Upper lobe of right lung (tissue), 1 donor: ENCODE results near the gene CAMSAP2. TPM values are rescaled to one million over a fixed set of nuclear protein-coding genes. Genes with fewer than 3 reads are reported as not detected.
"Not testable (repeated sequence)": the region's sequence is repeated elsewhere in the genome, so short reads cannot be mapped to it uniquely, and the experiment has no call there.

Experiments used
- ATAC-seq: fragments of 200-7000 bp; cut with Tn5 transposase; one replicate; pipeline ENCODE4 v1.9.1; 2020; ENCODE audit warnings: mild to moderate bottlenecking, moderate library complexity
- DNase-seq: peaks from one replicate; pipeline ENCODE4 v3.0.0-alpha.2; 2020
- H3K27ac ChIP-seq: fragments of 200-600 bp; one replicate; pipeline ENCODE4 v1.8.0; 2022
- H3K27me3 ChIP-seq: fragments of 200-600 bp; one replicate; pipeline ENCODE4 v1.8.0; 2022; ENCODE audit warnings: mild to moderate bottlenecking
- H3K36me3 ChIP-seq: fragments of 200-600 bp; one replicate; pipeline ENCODE4 v1.8.0; 2022
- H3K4me1 ChIP-seq: fragments of 200-600 bp; one replicate; pipeline ENCODE4 v1.8.0; 2022
- H3K4me3 ChIP-seq: fragments of 200-600 bp; one replicate; pipeline ENCODE4 v1.8.0; 2022; ENCODE audit warnings: mild to moderate bottlenecking
- H3K9me3 ChIP-seq: fragments of 200-600 bp; one replicate; pipeline ENCODE4 v1.8.0; 2022
- CTCF ChIP-seq: fragments of 200-600 bp; IDR thresholded peaks from one replicate; pipeline ENCODE4 v1.8.0; 2022; ENCODE audit warnings: antibody characterized with exemption
- intact Hi-C: fragments of 100-400 bp; cut with DNase I; formaldehyde crosslinking; loops from one replicate; pipeline ENCODE4 v1.11.0; 2022
- total RNA-seq: library from RNA; stranded (reverse); fragmentation: NEBNext Ultra II Directional; extraction: Animal tissue kit (Norgen Biotek cat#: 25700); gene quantifications from one replicate; pipeline ENCODE4 v1.2.1, GENCODE V29; 2021
- donor health status: DM: no; HTN: yes; CAD: no; lungs with severe emphysema.

CAMSAP2 gene
- total RNA-seq, 1 donor from 2014 or later = 34.8 TPM

- H3K36me3 ChIP-seq = no peaks in the 10 kb centered on the region
- H3K9me3 ChIP-seq = no peaks in the 10 kb centered on the region
- no peaks in the 10 kb centered on the region for H3K27me3 ChIP-seq
- ATAC-seq = no peak
- no peak overlapping the region for H3K4me3 ChIP-seq
- intact Hi-C loops = loop anchor here (10.0 kb wide), 1 partner anchor 177 kb away; the partner anchor contains the start of gene KIF14
- no peak overlapping the region for H3K27ac ChIP-seq
- no peak for TF ChIP-seq CTCF
- no peak for DNase-seq
- H3K4me1 ChIP-seq = no peaks in the 10 kb centered on the region
These were observed 63.3 kb downstream of the CAMSAP2 start for GRCh38 chr1:200802042-200802441.

- intact Hi-C loops = loop anchor here (10.0 kb wide), 1 partner anchor 178 kb away; the partner anchor contains the start of gene KIF14
- ATAC-seq (peak; percentile 98), DNase-seq (peak; percentile 70)
- Histone ChIP-seq H3K27me3 (no peaks in the 10 kb centered on the region), H3K36me3 (no peaks in the 10 kb centered on the region), H3K9me3 (no peaks in the 10 kb centered on the region), H3K27ac (no peak overlapping the region), H3K4me3 (no peak overlapping the region), H3K4me1 (no peaks in the 10 kb centered on the region)
- TF ChIP-seq CTCF = peak; percentile 92
These were observed 64.3 kb downstream of the CAMSAP2 start for GRCh38 chr1:200802865-200803512.

- intact Hi-C loops = loop anchor here (10.0 kb wide), 1 partner anchor 181 kb away; the partner anchor contains the start of gene KIF14
- H3K36me3 ChIP-seq = peaks cover 19% of the 10 kb centered on the region
- TF ChIP-seq CTCF = no peak
- no peaks in the 10 kb centered on the region for H3K9me3 ChIP-seq
- no peak overlapping the region for H3K4me3 ChIP-seq
- ATAC-seq (no peak), DNase-seq (no peak)
- H3K27ac ChIP-seq = no peak overlapping the region
- H3K27me3 ChIP-seq = no peaks in the 10 kb centered on the region
- H3K4me1 ChIP-seq = no peaks in the 10 kb centered on the region
These were observed 67.0 kb downstream of the CAMSAP2 start for GRCh38 chr1:200805719-200806118.

- intact Hi-C loops = loop anchor here (10.0 kb wide), 1 partner anchor 184 kb away; the partner anchor contains the start of gene KIF14
- no peak for TF ChIP-seq CTCF
- Histone ChIP-seq H3K27ac (no peak overlapping the region), H3K4me1 (no peaks in the 10 kb centered on the region), H3K36me3 (peaks cover 31% of the 10 kb centered on the region), H3K9me3 (no peaks in the 10 kb centered on the region), H3K4me3 (no peak overlapping the region), H3K27me3 (no peaks in the 10 kb centered on the region)
- DNase-seq (no peak), ATAC-seq (no peak)
These were observed 70.2 kb downstream of the CAMSAP2 start for GRCh38 chr1:200808846-200809245.

GRCh38 chr1:200811704-200812103, 73.0 kb downstream of the CAMSAP2 start:
- H3K4me3 ChIP-seq = no peak overlapping the region
- no peaks in the 10 kb centered on the region for H3K27me3 ChIP-seq
- no peaks in the 10 kb centered on the region for H3K9me3 ChIP-seq
- ATAC-seq = no peak
- no peak for DNase-seq
- H3K4me1 ChIP-seq = no peaks in the 10 kb centered on the region
- no peak overlapping the region for H3K27ac ChIP-seq
- TF ChIP-seq CTCF = no peak
- peaks cover 31% of the 10 kb centered on the region for H3K36me3 ChIP-seq
- intact Hi-C loops = no loop called here

GRCh38 chr1:200816624-200817224, 78.0 kb downstream of the CAMSAP2 start:
- DNase-seq, H3K27ac ChIP-seq, H3K4me3 ChIP-seq, intact Hi-C loops, ATAC-seq, H3K9me3 ChIP-seq, H3K4me1 ChIP-seq, H3K27me3 ChIP-seq: not testable (repeated sequence)
- peaks cover 14% of the 10 kb centered on the region for H3K36me3 ChIP-seq
